ENCODE measurements around the gene TIMM23. TPM values are rescaled to one million over a fixed set of nuclear protein-coding genes. Genes with fewer than 3 reads are reported as not detected.
"Not testable (repeated sequence)": the region's sequence is repeated elsewhere in the genome, so short reads cannot be mapped to it uniquely, and the experiment has no call there.

Gene TIMM23
- total and polyA plus RNA-seq, 9 donors: 49.8 to 58.8 (median 54.2) TPM

DNA sequence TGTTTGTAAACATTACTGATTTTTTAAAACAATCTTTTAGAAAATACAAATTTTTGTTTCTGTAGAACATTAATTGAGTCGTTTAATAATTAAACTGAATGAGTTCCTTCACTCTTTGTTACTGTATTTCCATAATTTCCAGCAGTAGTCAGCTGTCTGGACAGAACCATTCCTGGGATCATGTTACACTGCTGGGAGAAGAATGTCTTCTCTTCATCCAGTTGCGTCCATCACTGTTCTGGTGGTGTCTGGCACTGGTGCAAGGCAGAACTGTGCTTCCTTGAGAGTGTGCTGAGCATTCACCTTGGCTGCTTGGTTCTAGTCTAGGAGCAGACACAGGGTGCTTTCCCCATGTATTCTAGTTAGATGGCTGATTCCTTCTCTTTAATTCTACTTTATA lies 12.2 kb downstream of the TIMM23 start:
- not testable (repeated sequence) for H3K9me3 ChIP-seq (replicated peaks; ENCODE audit: control insufficient read depth, low read depth, low read length); DNase-seq; H3K27ac ChIP-seq (ENCODE audit: low read length); H3K27me3 ChIP-seq (ENCODE audit: control insufficient read depth, insufficient read depth, low read length); H3K4me1 ChIP-seq (ENCODE audit: control insufficient read depth, insufficient read depth, low read length); H3K36me3 ChIP-seq (ENCODE audit: control insufficient read depth, insufficient read depth, low read length); H3K4me3 ChIP-seq (ENCODE audit: low read length)
- WGBS (ENCODE audit: insufficient coverage): 83% methylated on average over 1 of the region's 2 CpGs

- not testable (repeated sequence) for H3K4me3 ChIP-seq (ENCODE audit: low read length); H3K27me3 ChIP-seq (ENCODE audit: control insufficient read depth, insufficient read depth, low read length); DNase-seq; H3K36me3 ChIP-seq (ENCODE audit: control insufficient read depth, insufficient read depth, low read length); H3K27ac ChIP-seq (ENCODE audit: low read length); H3K9me3 ChIP-seq (replicated peaks; ENCODE audit: control insufficient read depth, low read depth, low read length); H3K4me1 ChIP-seq (ENCODE audit: control insufficient read depth, insufficient read depth, low read length)
- WGBS (ENCODE audit: insufficient coverage): no CpG with 5 or more reads among the region's 3 CpGs
These were observed 13.3 kb downstream of the TIMM23 start for GRCh38 chr10:45985590-45985989.

GRCh38 chr10:45997557-45997956 lies 25.3 kb downstream of the TIMM23 start:
- H3K4me3 ChIP-seq (ENCODE audit: low read length): no peak overlapping the region
- no peaks in the 10 kb centered on the region for H3K9me3 ChIP-seq (replicated peaks; ENCODE audit: control insufficient read depth, low read depth, low read length)
- DNase-seq: no peak
- peaks cover 22% of the 10 kb centered on the region for H3K36me3 ChIP-seq (ENCODE audit: control insufficient read depth, insufficient read depth, low read length)
- H3K4me1 ChIP-seq (ENCODE audit: control insufficient read depth, insufficient read depth, low read length): no peaks in the 10 kb centered on the region
- H3K27me3 ChIP-seq (ENCODE audit: control insufficient read depth, insufficient read depth, low read length): no peaks in the 10 kb centered on the region
- no CpG with 5 or more reads among the region's 4 CpGs for WGBS (ENCODE audit: insufficient coverage)
- no peak overlapping the region for H3K27ac ChIP-seq (ENCODE audit: low read length)

DNA sequence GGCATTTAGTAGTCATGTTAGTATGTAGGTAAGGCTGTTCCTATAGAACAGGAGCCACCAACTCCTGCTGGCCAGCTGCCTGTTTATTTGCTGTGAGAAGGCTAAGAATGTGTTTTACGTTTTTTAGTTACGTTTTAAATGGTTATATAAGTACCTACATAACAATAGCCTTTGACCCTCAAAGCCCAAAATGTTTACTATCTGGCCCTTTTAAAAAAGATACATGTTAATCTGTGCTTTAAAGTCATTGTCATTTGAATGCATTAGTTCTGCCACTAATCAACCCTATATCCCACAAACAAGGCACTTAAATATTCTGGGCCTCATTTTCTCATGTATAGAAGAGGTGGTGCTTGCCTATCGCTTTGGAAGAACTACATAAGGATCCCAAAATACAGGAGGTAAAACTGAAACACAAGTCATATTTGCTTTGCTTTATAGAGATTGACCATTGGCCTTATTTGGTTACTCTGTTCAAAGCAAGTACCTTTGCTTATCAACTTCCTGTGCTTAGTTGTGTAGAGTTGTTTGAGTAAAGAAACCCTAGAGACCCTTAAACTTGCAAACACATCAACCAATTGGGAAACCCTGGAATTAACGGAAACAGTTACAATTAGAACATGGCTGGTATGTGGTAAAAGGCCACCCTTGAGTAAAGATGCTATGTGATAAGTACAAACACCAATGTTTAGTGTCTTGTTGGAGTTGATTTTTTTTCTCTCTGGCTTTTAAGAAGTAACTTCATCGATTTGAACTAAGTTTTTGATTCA lies 25.9 kb downstream of the TIMM23 start:
- H3K36me3 ChIP-seq (ENCODE audit: control insufficient read depth, insufficient read depth, low read length): peaks cover 27% of the 10 kb centered on the region
- DNase-seq: no peak
- WGBS (ENCODE audit: insufficient coverage): no CpG with 5 or more reads among the region's 5 CpGs

GRCh38 chr10:45999955-46000354 lies 27.7 kb downstream of the TIMM23 start:
- H3K27me3 ChIP-seq (ENCODE audit: control insufficient read depth, insufficient read depth, low read length); H3K4me3 ChIP-seq (ENCODE audit: low read length); H3K9me3 ChIP-seq (replicated peaks; ENCODE audit: control insufficient read depth, low read depth, low read length); H3K4me1 ChIP-seq (ENCODE audit: control insufficient read depth, insufficient read depth, low read length); DNase-seq; H3K27ac ChIP-seq (ENCODE audit: low read length): not testable (repeated sequence)
- WGBS (ENCODE audit: insufficient coverage): 100% methylated on average over 1 of the region's 5 CpGs
- peaks cover 35% of the 10 kb centered on the region for H3K36me3 ChIP-seq (ENCODE audit: control insufficient read depth, insufficient read depth, low read length)

More for the DNA sequence above, 25.9 kb downstream of the TIMM23 start:
- Histone ChIP-seq H3K4me3 (ENCODE audit: low read length) (no peak overlapping the region), H3K9me3 (replicated peaks; ENCODE audit: control insufficient read depth, low read depth, low read length) (no peaks in the 10 kb centered on the region), H3K27me3 (ENCODE audit: control insufficient read depth, insufficient read depth, low read length) (no peaks in the 10 kb centered on the region), H3K4me1 (ENCODE audit: control insufficient read depth, insufficient read depth, low read length) (no peaks in the 10 kb centered on the region), H3K27ac (ENCODE audit: low read length) (no peak overlapping the region)

GRCh38 chr10:46000538-46000937 lies 28.2 kb downstream of the TIMM23 start:
- no peak for DNase-seq
- no peak overlapping the region for H3K4me3 ChIP-seq (ENCODE audit: low read length)
- H3K27ac ChIP-seq (ENCODE audit: low read length): no peak overlapping the region
- no peaks in the 10 kb centered on the region for H3K9me3 ChIP-seq (replicated peaks; ENCODE audit: control insufficient read depth, low read depth, low read length)
- no peaks in the 10 kb centered on the region for H3K4me1 ChIP-seq (ENCODE audit: control insufficient read depth, insufficient read depth, low read length)
- H3K36me3 ChIP-seq (ENCODE audit: control insufficient read depth, insufficient read depth, low read length): peaks cover 37% of the 10 kb centered on the region
- 100% methylated on average over 1 of the region's 1 CpG for WGBS (ENCODE audit: insufficient coverage)
- H3K27me3 ChIP-seq (ENCODE audit: control insufficient read depth, insufficient read depth, low read length): no peaks in the 10 kb centered on the region

- WGBS (ENCODE audit: insufficient coverage): 88% methylated on average over 2 of the region's 5 CpGs
- H3K4me1 ChIP-seq (ENCODE audit: control insufficient read depth, insufficient read depth, low read length): no peaks in the 10 kb centered on the region
- peaks cover 37% of the 10 kb centered on the region for H3K36me3 ChIP-seq (ENCODE audit: control insufficient read depth, insufficient read depth, low read length)
These were observed 29.0 kb downstream of the TIMM23 start for GRCh38 chr10:46001187-46001756.

DNA sequence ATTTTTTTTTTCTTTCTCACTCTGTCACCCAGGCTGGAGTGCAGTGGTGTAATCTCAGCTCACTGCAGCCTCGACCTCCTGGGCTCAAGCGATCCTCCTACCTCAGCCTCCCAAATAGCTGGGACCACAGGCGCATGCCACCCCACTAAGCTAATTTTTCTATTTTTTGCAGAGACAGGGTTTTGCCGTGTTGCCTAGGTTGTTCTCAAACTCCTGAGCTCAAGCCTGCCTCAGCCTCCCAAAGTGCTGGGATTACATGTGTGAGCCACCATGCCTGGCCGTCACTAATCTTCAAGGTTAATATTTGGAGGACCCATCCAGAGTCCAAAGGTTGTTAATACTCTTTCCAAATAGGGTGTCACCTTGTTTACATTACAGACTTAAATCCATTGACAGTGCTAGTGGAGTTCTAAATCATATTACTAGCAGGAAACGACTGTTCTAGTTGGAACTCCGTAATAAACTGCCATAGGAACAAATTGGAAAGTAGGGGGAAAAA lies 29.9 kb downstream of the TIMM23 start:
- DNase-seq; H3K27me3 ChIP-seq (ENCODE audit: control insufficient read depth, insufficient read depth, low read length); H3K4me3 ChIP-seq (ENCODE audit: low read length); H3K9me3 ChIP-seq (replicated peaks; ENCODE audit: control insufficient read depth, low read depth, low read length); H3K27ac ChIP-seq (ENCODE audit: low read length); H3K4me1 ChIP-seq (ENCODE audit: control insufficient read depth, insufficient read depth, low read length): not testable (repeated sequence)
- 94% methylated on average over 5 of the region's 7 CpGs for WGBS (ENCODE audit: insufficient coverage)
- peaks cover 36% of the 10 kb centered on the region for H3K36me3 ChIP-seq (ENCODE audit: control insufficient read depth, insufficient read depth, low read length)

More at GRCh38 chr10:46001187-46001756, 29.0 kb downstream of the TIMM23 start:
- Histone ChIP-seq H3K27ac (ENCODE audit: low read length) (no peak overlapping the region), H3K27me3 (ENCODE audit: control insufficient read depth, insufficient read depth, low read length) (no peaks in the 10 kb centered on the region), H3K4me3 (ENCODE audit: low read length) (no peak overlapping the region), H3K9me3 (replicated peaks; ENCODE audit: control insufficient read depth, low read depth, low read length) (no peaks in the 10 kb centered on the region)
- no peak for DNase-seq

DNA sequence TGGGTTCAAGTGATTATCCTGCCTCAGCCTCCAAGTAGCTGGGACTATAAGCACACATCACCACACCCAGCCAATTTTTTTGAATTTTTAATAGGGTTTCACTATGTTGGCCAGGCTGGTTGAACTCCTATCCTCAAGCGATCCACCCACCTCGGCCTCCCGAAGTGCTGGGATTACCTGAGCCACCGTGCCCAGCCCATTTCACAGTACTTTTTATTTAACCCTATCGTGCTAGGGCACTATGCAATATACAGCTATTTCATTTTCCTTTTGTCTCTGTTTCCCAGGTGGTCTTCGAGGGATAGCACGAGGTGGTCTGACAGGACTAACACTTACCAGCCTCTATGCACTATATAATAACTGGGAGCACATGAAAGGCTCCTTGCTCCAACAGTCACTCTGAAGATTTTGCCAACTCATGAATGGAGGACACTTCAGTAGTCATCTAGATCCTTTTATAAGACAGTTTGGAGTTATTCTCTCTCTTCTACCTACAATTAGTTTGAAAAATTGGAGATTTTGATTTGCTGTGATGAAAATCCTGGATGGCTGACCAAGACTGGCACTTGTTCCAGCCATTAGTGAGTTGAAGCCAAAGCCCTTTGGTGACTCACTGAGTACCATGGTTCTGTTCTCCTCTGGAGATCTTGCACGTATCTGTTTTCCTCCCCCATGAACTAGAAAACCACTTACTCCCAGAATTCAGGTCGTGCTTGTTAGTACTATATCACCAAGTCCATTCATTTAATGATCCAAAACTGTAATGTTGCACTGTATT lies 30.8 kb downstream of the TIMM23 start:
- 89% methylated on average over 4 of the region's 9 CpGs for WGBS (ENCODE audit: insufficient coverage)
- DNase-seq: no peak
- no peaks in the 10 kb centered on the region for H3K9me3 ChIP-seq (replicated peaks; ENCODE audit: control insufficient read depth, low read depth, low read length)
- no peak overlapping the region for H3K4me3 ChIP-seq (ENCODE audit: low read length)
- no peak overlapping the region for H3K27ac ChIP-seq (ENCODE audit: low read length)
- no peaks in the 10 kb centered on the region for H3K4me1 ChIP-seq (ENCODE audit: control insufficient read depth, insufficient read depth, low read length)
- no peaks in the 10 kb centered on the region for H3K27me3 ChIP-seq (ENCODE audit: control insufficient read depth, insufficient read depth, low read length)
- peaks cover 39% of the 10 kb centered on the region for H3K36me3 ChIP-seq (ENCODE audit: control insufficient read depth, insufficient read depth, low read length)

DNA sequence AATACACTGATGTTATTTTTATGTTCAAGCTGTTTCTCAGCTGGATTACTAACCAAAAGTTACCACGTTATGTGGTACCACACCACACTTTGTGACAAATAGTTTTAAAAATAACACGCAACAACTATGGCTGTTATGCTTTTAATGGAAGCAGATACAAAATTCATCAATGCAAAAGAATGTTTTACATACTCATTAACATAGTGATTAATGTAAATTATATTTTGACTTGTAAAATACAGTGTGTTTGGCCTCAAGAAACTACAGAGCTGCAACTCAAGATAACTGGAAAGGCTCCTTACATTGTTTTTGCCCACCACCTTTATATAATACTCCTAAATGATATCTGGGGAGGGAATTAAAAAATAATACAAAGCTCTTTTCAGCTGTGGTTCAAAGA lies 32.7 kb downstream of the TIMM23 start:
- H3K36me3 ChIP-seq (ENCODE audit: control insufficient read depth, insufficient read depth, low read length): peaks cover 49% of the 10 kb centered on the region
- no peak overlapping the region for H3K27ac ChIP-seq (ENCODE audit: low read length)
- no peaks in the 10 kb centered on the region for H3K27me3 ChIP-seq (ENCODE audit: control insufficient read depth, insufficient read depth, low read length)
- no peak overlapping the region for H3K4me3 ChIP-seq (ENCODE audit: low read length)
- H3K4me1 ChIP-seq (ENCODE audit: control insufficient read depth, insufficient read depth, low read length): no peaks in the 10 kb centered on the region
- no CpG with 5 or more reads among the region's 2 CpGs for WGBS (ENCODE audit: insufficient coverage)
- DNase-seq: no peak
- no peaks in the 10 kb centered on the region for H3K9me3 ChIP-seq (replicated peaks; ENCODE audit: control insufficient read depth, low read depth, low read length)

Data from muscle of leg (tissue), 11 donors.